Lung microvascular endothelial cell (primary cell): Measurements from ENCODE around the gene PTPN3. TPM values are rescaled to one million over a fixed set of nuclear protein-coding genes. Genes with fewer than 3 reads are reported as not detected.
"Not testable (repeated sequence)": the region's sequence is repeated elsewhere in the genome, so short reads cannot be mapped to it uniquely, and the experiment has no call there.

Experiments
- DNase-seq, 2 donors: peaks; one replicate each; pipeline versions ENCODE4 v3.0.0 to v3.0.0-alpha.2; 2010; ENCODE audit warnings: low read depth in 2 of 2
- total RNA-seq: library from RNA; depleted of rRNA; stranded (reverse); fragments of >200 nt; gene quantifications from 2 replicates; pipeline ENCODE4 v1.2.1, GENCODE V29; 2014

Gene PTPN3
- 0.65 and 2.6 TPM in 2 replicates for total RNA-seq

GRCh38 chr9:109498195-109499092, at the start of gene PTPN3:
Gene PTPN3 (minus strand): TSS chr9:109498307. CDS start chr9:109463434, 34,873 bp downstream.
- DNase-seq, result peak in 1 of 2 donors; percentile 44

GRCh38 chr9:109544954-109545353, 46.8 kb upstream of the PTPN3 start:
- not testable (repeated sequence) for DNase-seq

GRCh38 chr9:109542922-109543321, 44.8 kb upstream of the PTPN3 start:
- no peak for DNase-seq

- no peak for DNase-seq
Measured at GRCh38 chr9:109538346-109538745, 40.2 kb upstream of the PTPN3 start.

- no peak for DNase-seq
Measured at GRCh38 chr9:109537288-109537687, 39.2 kb upstream of the PTPN3 start.

GRCh38 chr9:109536859-109537258, 38.8 kb upstream of the PTPN3 start:
- no peak for DNase-seq

GRCh38 chr9:109535365-109535764, 37.3 kb upstream of the PTPN3 start:
- DNase-seq, result no peak

GRCh38 chr9:109534151-109534550, 36.0 kb upstream of the PTPN3 start:
- no peak for DNase-seq

GRCh38 chr9:109532652-109533051, 34.5 kb upstream of the PTPN3 start:
- not testable (repeated sequence) for DNase-seq

- no peak for DNase-seq
Measured at GRCh38 chr9:109522106-109522505, 24.0 kb upstream of the PTPN3 start.

GRCh38 chr9:109520475-109521132, 22.5 kb upstream of the PTPN3 start:
- peak; percentile 72 to 86 for DNase-seq

- no peak for DNase-seq
Measured at GRCh38 chr9:109519366-109519765, 21.3 kb upstream of the PTPN3 start.

GRCh38 chr9:109518621-109519335, 20.7 kb upstream of the PTPN3 start:
- no peak for DNase-seq

GRCh38 chr9:109517901-109518377, 19.8 kb upstream of the PTPN3 start:
- no peak for DNase-seq

GRCh38 chr9:109513871-109514270, 15.8 kb upstream of the PTPN3 start:
- DNase-seq, result no peak

- DNase-seq, result no peak
Measured at GRCh38 chr9:109512170-109512756, 14.2 kb upstream of the PTPN3 start.

- DNase-seq, result no peak
Measured at GRCh38 chr9:109510506-109510905, 12.4 kb upstream of the PTPN3 start.

GRCh38 chr9:109510042-109510441, 11.9 kb upstream of the PTPN3 start:
- DNase-seq, result not testable (repeated sequence)

GRCh38 chr9:109509611-109510010, 11.5 kb upstream of the PTPN3 start:
- peak in 1 of 2 donors; percentile 92 for DNase-seq

GRCh38 chr9:109507421-109507838, 9.3 kb upstream of the PTPN3 start:
- peak; percentile 71 to 99 for DNase-seq

- peak in 1 of 2 donors; percentile 63 for DNase-seq
Measured at GRCh38 chr9:109506097-109506712, 8.1 kb upstream of the PTPN3 start.
